Pulmonary artery endothelial cell (primary cell): ENCODE results near the gene RIC8B. TPM values are rescaled to one million over a fixed set of nuclear protein-coding genes. Genes with fewer than 3 reads are reported as not detected.

ENCODE experiments used
- total RNA-seq: library from RNA; depleted of rRNA; stranded (reverse); fragments of >200 nt; gene quantifications from 2 replicates; pipeline ENCODE4 v1.2.3, GENCODE V29; 2014

The RIC8B gene
- total RNA-seq, 1 donor from 2014 or later = 7.9 TPM

Other genes with a start within 250 kb of the RIC8B start
- gene RFX4, start 191.7 kb upstream of the RIC8B start, total RNA-seq = not detected in 2 replicates
- 58.8 and 66.0 TPM in 2 replicates for gene TMEM263, start 181.2 kb downstream of the RIC8B start, total RNA-seq
- 3.8 and 10.6 TPM in 2 replicates for gene MTERF2, start 212.5 kb downstream of the RIC8B start, total RNA-seq